Transverse colon (tissue), 4 donors: ENCODE measurements around the gene KCNIP3.
A peak's percentile ranks its signal among the peaks of the same experiment; 100 is the strongest.

Experiments
- EP300 ChIP-seq: sonication (generic); formaldehyde crosslinking; IDR thresholded peaks from one replicate; pipeline ENCODE4 v1.6.1; 2017; ENCODE audit warnings: antibody characterized with exemption, low read depth
- POLR2A ChIP-seq: fragments of 450-650 bp; IDR thresholded peaks from one replicate; pipeline ENCODE4 v1.6.1; 2016; ENCODE audit warnings: antibody characterized with exemption, mild to moderate bottlenecking, moderate library complexity
- POLR2AphosphoS5 ChIP-seq, 3 donors: sonication (generic); formaldehyde crosslinking; IDR thresholded peaks; one replicate each; pipeline ENCODE4 v1.6.1; 2016; ENCODE audit warnings: antibody characterized with exemption in 3 of 3
- TF ChIP-seq, protein P1 (sequence below), 5 experiments: fragments of 200-600 bp in 3 of 5; fragments of 450-650 bp in 2 of 5; sonication (generic) in 3 of 5; IDR thresholded peaks; 1 replicate in 2 of 5; 2 replicates in 3 of 5; pipeline ENCODE4 v1.5.1; 2016 to 2017; ENCODE audit warnings: antibody characterized with exemption in 5 of 5, inconsistent platforms in 3 of 5, mild to moderate bottlenecking in 2 of 5, moderate library complexity in 1 of 5

DNA sequence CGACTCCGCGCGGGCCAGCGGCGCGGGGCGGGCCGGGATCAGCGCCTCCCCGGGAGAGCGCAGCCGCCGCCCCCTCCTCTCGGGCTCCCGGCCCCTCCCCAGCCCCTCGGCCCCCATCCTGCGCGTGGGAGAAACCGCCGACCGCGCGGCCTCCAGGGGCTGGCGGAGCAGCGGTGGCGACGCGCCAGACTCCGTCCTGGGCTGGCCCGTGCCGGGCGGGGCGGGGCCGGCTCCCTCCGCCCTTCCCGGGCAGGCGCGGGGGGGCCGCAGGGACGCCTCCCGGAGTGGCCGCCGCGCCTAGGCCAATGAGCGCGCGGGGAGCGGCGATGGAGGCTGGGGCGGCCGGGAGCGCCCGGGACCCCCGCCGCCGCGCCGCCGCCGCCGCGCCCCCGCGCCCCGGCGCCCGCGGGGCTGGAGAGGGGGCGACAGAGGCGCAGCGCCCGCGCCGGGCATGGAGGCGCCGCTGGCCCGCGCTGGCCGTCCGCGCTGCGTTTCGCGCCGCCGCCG lies 49.1 kb downstream of the KCNIP3 start:
- TF ChIP-seq, protein P1, sequence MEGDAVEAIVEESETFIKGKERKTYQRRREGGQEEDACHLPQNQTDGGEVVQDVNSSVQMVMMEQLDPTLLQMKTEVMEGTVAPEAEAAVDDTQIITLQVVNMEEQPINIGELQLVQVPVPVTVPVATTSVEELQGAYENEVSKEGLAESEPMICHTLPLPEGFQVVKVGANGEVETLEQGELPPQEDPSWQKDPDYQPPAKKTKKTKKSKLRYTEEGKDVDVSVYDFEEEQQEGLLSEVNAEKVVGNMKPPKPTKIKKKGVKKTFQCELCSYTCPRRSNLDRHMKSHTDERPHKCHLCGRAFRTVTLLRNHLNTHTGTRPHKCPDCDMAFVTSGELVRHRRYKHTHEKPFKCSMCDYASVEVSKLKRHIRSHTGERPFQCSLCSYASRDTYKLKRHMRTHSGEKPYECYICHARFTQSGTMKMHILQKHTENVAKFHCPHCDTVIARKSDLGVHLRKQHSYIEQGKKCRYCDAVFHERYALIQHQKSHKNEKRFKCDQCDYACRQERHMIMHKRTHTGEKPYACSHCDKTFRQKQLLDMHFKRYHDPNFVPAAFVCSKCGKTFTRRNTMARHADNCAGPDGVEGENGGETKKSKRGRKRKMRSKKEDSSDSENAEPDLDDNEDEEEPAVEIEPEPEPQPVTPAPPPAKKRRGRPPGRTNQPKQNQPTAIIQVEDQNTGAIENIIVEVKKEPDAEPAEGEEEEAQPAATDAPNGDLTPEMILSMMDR (IDR thresholded peaks at IDR 0.05): no peak
- TF ChIP-seq POLR2A: no peak
- no peak for TF ChIP-seq EP300
- peak in 1 of 3 donors; percentile 16 for TF ChIP-seq POLR2AphosphoS5 (IDR thresholded peaks at IDR 0.05)
